GM12878 (cell line): ENCODE data around the gene ZCCHC2. TPM values are rescaled to one million over a fixed set of nuclear protein-coding genes. Genes with fewer than 3 reads are reported as not detected.

Source experiments
- ATAC-seq: fragments of 200-7000 bp; cut with Tn5 transposase; 3 replicates; pipeline ENCODE4 v1.9.1; 2020; ENCODE audit warnings: mild to moderate bottlenecking, moderate library complexity
- BruUV-seq: library from RNA; stranded (reverse); fragments of 400-500 nt; replicated peaks from 2 replicates; lab custom pipeline; 2021; lab: Mats Ljungman, UMichigan
- CTCF ChIA-PET: fragments of 300-600 bp; sonication (Branson Sonifier 250); formaldehyde crosslinking; extraction: SDS; loops from one replicate; lab custom pipeline; 2021; ENCODE audit warnings: inconsistent platforms; lab: Yijun Ruan, JAX
- POLR2A ChIA-PET: fragments of 350-600 bp; formaldehyde crosslinking; extraction: SDS; loops from one replicate; lab custom pipeline; 2021; ENCODE audit warnings: inconsistent platforms; lab: Charles Lee
- RAD21 ChIA-PET: fragments of 300-600 bp; sonication (Branson Sonifier 250); formaldehyde crosslinking; loops from one replicate; lab custom pipeline; 2023; ENCODE audit warnings: antibody characterized with exemption; ENCODE audit not compliant: unreplicated experiment; lab: Charles Lee
- SMC1A ChIA-PET: fragments of 300-600 bp; sonication (Branson Sonifier 250); formaldehyde crosslinking; loops from one replicate; lab custom pipeline; 2023; ENCODE audit not compliant: unreplicated experiment, uncharacterized antibody; lab: Charles Lee
- DNase-seq: peaks from one replicate; pipeline ENCODE4 v3.0.0-alpha.2; 2011; ENCODE audit warnings: low read depth, low spot score
- FAIRE-seq: peaks from 3 replicates; lab custom pipeline; 2011; peaks lifted over from hg19 to GRCh38; lab: Jason Lieb, UNC
- H2AFZ ChIP-seq: 2 replicates; pipeline ENCODE4 v1.6.0; 2011; ENCODE audit warnings: low read depth, low read length, control low read depth; ENCODE audit not compliant: control insufficient read depth
- H3K27ac ChIP-seq: 2 replicates; pipeline ENCODE4 v1.5.1; 2011; ENCODE audit warnings: control low read depth; ENCODE audit not compliant: control insufficient read depth, insufficient read depth
- H3K27me3 ChIP-seq, 2 experiments: replicated peaks in 1 of 2; 2 replicates each; pipeline versions ENCODE4 v1.6.0 to v1.6.1; 2011; ENCODE audit warnings: low read length in 1 of 2; ENCODE audit not compliant: control insufficient read depth in 2 of 2, insufficient read depth in 2 of 2
- H3K36me3 ChIP-seq, 2 experiments: 2 replicates each; pipeline ENCODE4 v1.5.1; 2011; ENCODE audit warnings: low read length in 1 of 2; ENCODE audit not compliant: control insufficient read depth in 2 of 2, insufficient read depth in 2 of 2
- H3K4me1 ChIP-seq: 2 replicates; pipeline ENCODE4 v1.6.1; 2011; ENCODE audit warnings: mild to moderate bottlenecking, low read length, moderate library complexity, mixed read lengths; ENCODE audit not compliant: control insufficient read depth, insufficient read depth
- H3K4me2 ChIP-seq: 2 replicates; pipeline ENCODE4 v1.6.0; 2011; ENCODE audit warnings: control low read depth; ENCODE audit not compliant: control insufficient read depth, insufficient read depth
- H3K4me3 ChIP-seq: fragments of 200-600 bp; sonication (generic); 2 replicates; pipeline ENCODE4 v1.5.1; 2016
- H3K79me2 ChIP-seq: 2 replicates; pipeline ENCODE4 v1.6.0; 2011; ENCODE audit warnings: low read length; ENCODE audit not compliant: control insufficient read depth, insufficient read depth
- H3K9ac ChIP-seq: 2 replicates; pipeline ENCODE4 v1.8.0; 2011; ENCODE audit warnings: low read length, control low read depth, mixed read lengths; ENCODE audit not compliant: control insufficient read depth, insufficient read depth
- H3K9me3 ChIP-seq: replicated peaks from 3 replicates; pipeline ENCODE4 v1.5.1; 2011; ENCODE audit warnings: mild to moderate bottlenecking, low read length; ENCODE audit not compliant: control insufficient read depth, insufficient read depth
- H4K20me1 ChIP-seq: 2 replicates; pipeline ENCODE4 v1.6.0; 2011; ENCODE audit not compliant: control insufficient read depth, insufficient read depth
- BHLHE40 ChIP-seq, 2 experiments: fragments of 450-650 bp in 1 of 2; IDR thresholded peaks; 2 replicates each; pipeline ENCODE4 v1.6.1; 2011 to 2017; ENCODE audit warnings: low read depth in 2 of 2, borderline replicate concordance in 1 of 2, improper control_type of control experiment in 1 of 2, low read length in 1 of 2, mild to moderate bottlenecking in 1 of 2
- CHD2 ChIP-seq: IDR thresholded peaks from 2 replicates; pipeline ENCODE4 v1.6.1; 2011; ENCODE audit warnings: low read depth, low read length, improper control_type of control experiment, borderline replicate concordance
- EP300 ChIP-seq, 2 experiments: fragments of 150-350 bp in 1 of 2; IDR thresholded peaks; 2 replicates each; pipeline ENCODE4 v1.6.1; 2011 to 2012; ENCODE audit warnings: low read depth in 2 of 2, low read length in 2 of 2, borderline replicate concordance in 1 of 2, improper control_type of control experiment in 1 of 2, inconsistent platforms in 1 of 2; ENCODE audit not compliant: control insufficient read depth in 1 of 2
- HDAC2 ChIP-seq: fragments of 200-600 bp; sonication (generic); IDR thresholded peaks from 2 replicates; pipeline ENCODE4 v1.6.1; 2017
- MTA2 ChIP-seq: fragments of 450-650 bp; IDR thresholded peaks from 2 replicates; pipeline ENCODE4 v1.6.1; 2016; ENCODE audit warnings: low read depth, mild to moderate bottlenecking, moderate library complexity
- NFXL1 ChIP-seq: fragments of 450-650 bp; IDR thresholded peaks from 2 replicates; pipeline ENCODE4 v1.6.1; 2017; ENCODE audit warnings: antibody characterized with exemption, mild to moderate bottlenecking, borderline replicate concordance
- TBL1XR1 ChIP-seq: IDR thresholded peaks from 2 replicates; pipeline ENCODE4 v1.6.1; 2012; ENCODE audit warnings: low read depth, low read length, improper control_type of control experiment
- TCF3 ChIP-seq: IDR thresholded peaks from 2 replicates; pipeline ENCODE4 v1.6.1; 2012; ENCODE audit warnings: low read depth, mild to moderate bottlenecking, low read length, borderline replicate concordance; ENCODE audit not compliant: insufficient read depth
- ZNF207 ChIP-seq: fragments of 450-650 bp; IDR thresholded peaks from 2 replicates; pipeline ENCODE4 v1.6.1; 2014; ENCODE audit warnings: antibody characterized with exemption, mild to moderate bottlenecking, borderline replicate concordance
- ZNF384 ChIP-seq: IDR thresholded peaks from 2 replicates; pipeline ENCODE4 v1.6.1; 2012; ENCODE audit warnings: low read depth, mild to moderate bottlenecking, low read length, improper control_type of control experiment, borderline replicate concordance
- WGBS: methylation state at CpG from one replicate; pipeline ENCODE4 v1.1.6; 2016; ENCODE audit warnings: low lambda C conversion rate; ENCODE audit not compliant: insufficient replicate concordance, insufficient coverage; ENCODE audit errors: missing lambda C conversion rate; 5-methylcytosine and 5-hydroxymethylcytosine counted together
- in situ Hi-C: fragments of 300-500 bp; cut with MboI; formaldehyde crosslinking; loops from 9 replicates; pipeline ENCODE4 v1.14.3; 2018; ENCODE audit warnings: mixed read lengths
- intact Hi-C: fragments of 100-400 bp; cut with micrococcal nuclease; formaldehyde crosslinking; loops from one replicate; pipeline ENCODE4 v1.14.2; 2022; ENCODE audit not compliant: unreplicated experiment
- polyA plus RNA-seq, 11 experiments: library from polyadenylated mRNA; depleted of rRNA in 4 of 11; unstranded in 6 of 11; stranded (reverse) in 5 of 11; fragments of >200 nt; fragmentation: Nextera tagmentation in 4 of 11; fragmentation: Illumina TruSeq in 1 of 11; extraction: Ambion mirVana in 4 of 11; extraction: Trizol in 1 of 11; gene quantifications; 1 replicate in 1 of 11; 2 replicates in 10 of 11; pipeline versions ENCODE4 v1.2.1 to v1.2.3, GENCODE V29; 2011 to 2016; ENCODE audit warnings: inconsistent platforms in 2 of 11, missing spikeins in 2 of 11, low read depth in 1 of 11
- total RNA-seq, 4 experiments: library from RNA; depleted of rRNA in 3 of 4; stranded (reverse); fragments of >200 nt in 3 of 4; fragmentation: Illumina TruSeq in 1 of 4; extraction: Trizol in 1 of 4; gene quantifications; 2 replicates each; pipeline versions ENCODE4 v1.2.1 to v1.2.3, GENCODE V29; 2013 to 2021
- TF ChIP-seq, protein P1 (sequence below): fragments of 450-650 bp; formaldehyde crosslinking; IDR thresholded peaks from 2 replicates; pipeline ENCODE4 v1.5.0; 2022; ENCODE audit warnings: mild to moderate bottlenecking, missing genetic modification characterization
- TF ChIP-seq, protein P2 (sequence below): fragments of 150-350 bp; IDR thresholded peaks from 2 replicates; pipeline ENCODE4 v1.6.1; 2014; ENCODE audit warnings: mild to moderate bottlenecking, low read depth, low read length
- TF ChIP-seq, protein P3 (sequence below): fragments of 450-650 bp; formaldehyde crosslinking; IDR thresholded peaks from 2 replicates; pipeline ENCODE4 v1.4.0; 2020; ENCODE audit warnings: mild to moderate bottlenecking, moderate library complexity

ZCCHC2 gene
- total and polyA plus RNA-seq, 10 of the 15 experiments (the other 5 are each of a cell fraction or from before 2014, with no cell fraction given): 1.7 to 17.4 (median 8.6) TPM

DNA sequence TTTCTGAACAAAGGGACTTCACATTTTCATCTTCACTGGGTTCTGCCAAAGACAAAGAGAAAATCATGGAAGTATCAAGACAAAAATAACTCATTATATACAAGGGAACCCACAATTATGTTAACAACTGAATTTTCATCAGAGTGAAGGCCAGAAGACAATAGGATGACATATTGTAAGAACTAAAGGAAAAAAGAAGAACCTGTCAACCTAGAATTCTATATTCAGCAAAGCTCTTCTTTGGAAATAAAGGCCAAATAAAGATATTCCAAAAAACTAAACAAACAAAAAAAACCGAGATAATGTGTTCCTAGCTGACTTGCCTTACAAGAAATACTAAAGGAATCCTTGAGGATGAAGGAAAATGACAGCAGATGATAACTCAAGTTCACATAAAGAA lies 10.3 kb upstream of the ZCCHC2 start (continued):
- TF ChIP-seq, protein P1, sequence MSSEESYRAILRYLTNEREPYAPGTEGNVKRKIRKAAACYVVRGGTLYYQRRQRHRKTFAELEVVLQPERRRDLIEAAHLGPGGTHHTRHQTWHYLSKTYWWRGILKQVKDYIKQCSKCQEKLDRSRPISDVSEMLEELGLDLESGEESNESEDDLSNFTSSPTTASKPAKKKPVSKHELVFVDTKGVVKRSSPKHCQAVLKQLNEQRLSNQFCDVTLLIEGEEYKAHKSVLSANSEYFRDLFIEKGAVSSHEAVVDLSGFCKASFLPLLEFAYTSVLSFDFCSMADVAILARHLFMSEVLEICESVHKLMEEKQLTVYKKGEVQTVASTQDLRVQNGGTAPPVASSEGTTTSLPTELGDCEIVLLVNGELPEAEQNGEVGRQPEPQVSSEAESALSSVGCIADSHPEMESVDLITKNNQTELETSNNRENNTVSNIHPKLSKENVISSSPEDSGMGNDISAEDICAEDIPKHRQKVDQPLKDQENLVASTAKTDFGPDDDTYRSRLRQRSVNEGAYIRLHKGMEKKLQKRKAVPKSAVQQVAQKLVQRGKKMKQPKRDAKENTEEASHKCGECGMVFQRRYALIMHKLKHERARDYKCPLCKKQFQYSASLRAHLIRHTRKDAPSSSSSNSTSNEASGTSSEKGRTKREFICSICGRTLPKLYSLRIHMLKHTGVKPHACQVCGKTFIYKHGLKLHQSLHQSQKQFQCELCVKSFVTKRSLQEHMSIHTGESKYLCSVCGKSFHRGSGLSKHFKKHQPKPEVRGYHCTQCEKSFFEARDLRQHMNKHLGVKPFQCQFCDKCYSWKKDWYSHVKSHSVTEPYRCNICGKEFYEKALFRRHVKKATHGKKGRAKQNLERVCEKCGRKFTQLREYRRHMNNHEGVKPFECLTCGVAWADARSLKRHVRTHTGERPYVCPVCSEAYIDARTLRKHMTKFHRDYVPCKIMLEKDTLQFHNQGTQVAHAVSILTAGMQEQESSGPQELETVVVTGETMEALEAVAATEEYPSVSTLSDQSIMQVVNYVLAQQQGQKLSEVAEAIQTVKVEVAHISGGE: no peak
- TF ChIP-seq BHLHE40 (IDR thresholded peaks at IDR 0.05; ENCODE audit: borderline replicate concordance in 1 of 2, low read depth in 2 of 2, low read length in 1 of 2): no peak
- no peak for TF ChIP-seq ZNF207
- TF ChIP-seq TBL1XR1: no peak
- no peak for TF ChIP-seq HDAC2
- TF ChIP-seq CHD2: no peak
- no peak for TF ChIP-seq NFXL1

DNA sequence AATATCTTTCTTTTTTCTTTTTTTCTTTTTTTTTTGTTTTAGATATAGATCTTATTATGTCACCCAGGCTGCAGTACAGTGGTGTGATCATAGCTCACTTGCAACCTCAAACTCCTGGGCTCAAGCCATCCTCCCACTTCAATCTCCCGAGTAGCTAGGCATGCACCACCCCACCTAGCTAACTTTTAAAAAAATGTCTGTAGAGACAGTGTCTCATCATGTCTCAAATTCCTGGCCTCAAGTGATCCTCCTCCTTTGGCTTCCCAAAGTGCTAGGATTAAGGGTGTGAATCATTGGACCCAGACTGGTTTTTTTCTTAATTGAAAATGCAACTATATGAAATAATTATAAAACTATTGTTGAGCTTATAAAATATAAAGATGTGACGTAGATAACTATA lies 9.8 kb upstream of the ZCCHC2 start:
- H3K27me3 ChIP-seq: no peaks in the 10 kb centered on the region; a peak in 1 of 4 replicates
- ChIA-PET RAD21 (no interaction called here), CTCF (interaction anchor here (0.6 to 1.2 kb wide), 2 partner anchors 87 to 527 kb away, joined by 3 read pairs; no protein-coding TSS in a partner anchor), SMC1A (interaction anchor here (1.0 to 1.1 kb wide), 2 partner anchors 29 to 35 kb away, joined by 3 to 4 read pairs; no protein-coding TSS in a partner anchor), POLR2A (interaction anchor here (1.5 kb wide), 1 partner anchor 9 kb away, joined by 7 read pairs; the partner anchor contains the start of gene ZCCHC2)
- no peak for ATAC-seq
- no peaks in the 10 kb centered on the region for H3K36me3 ChIP-seq
- no peak overlapping the region for H3K4me2 ChIP-seq
- WGBS: 2% methylated on average over 2 of the region's 2 CpGs
- FAIRE-seq: no peak
- H3K79me2 ChIP-seq: no peaks in the 10 kb centered on the region
- H2AFZ ChIP-seq: no peak overlapping the region
- in situ Hi-C loops (no loop called here), intact Hi-C loops (no loop called here)
- H3K9me3 ChIP-seq: peaks cover 6% of the 10 kb centered on the region
- no peak overlapping the region for H3K4me3 ChIP-seq
- H3K27ac ChIP-seq: no peak overlapping the region
- no peak for DNase-seq
- no peaks in the 10 kb centered on the region for H3K4me1 ChIP-seq
- H4K20me1 ChIP-seq: no peaks in the 10 kb centered on the region
- no TSS peak for BruUV-seq
- H3K9ac ChIP-seq: no peak overlapping the region
- no peak for TF ChIP-seq MTA2
- TF ChIP-seq, protein P2, sequence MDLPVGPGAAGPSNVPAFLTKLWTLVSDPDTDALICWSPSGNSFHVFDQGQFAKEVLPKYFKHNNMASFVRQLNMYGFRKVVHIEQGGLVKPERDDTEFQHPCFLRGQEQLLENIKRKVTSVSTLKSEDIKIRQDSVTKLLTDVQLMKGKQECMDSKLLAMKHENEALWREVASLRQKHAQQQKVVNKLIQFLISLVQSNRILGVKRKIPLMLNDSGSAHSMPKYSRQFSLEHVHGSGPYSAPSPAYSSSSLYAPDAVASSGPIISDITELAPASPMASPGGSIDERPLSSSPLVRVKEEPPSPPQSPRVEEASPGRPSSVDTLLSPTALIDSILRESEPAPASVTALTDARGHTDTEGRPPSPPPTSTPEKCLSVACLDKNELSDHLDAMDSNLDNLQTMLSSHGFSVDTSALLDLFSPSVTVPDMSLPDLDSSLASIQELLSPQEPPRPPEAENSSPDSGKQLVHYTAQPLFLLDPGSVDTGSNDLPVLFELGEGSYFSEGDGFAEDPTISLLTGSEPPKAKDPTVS: no peak
- no peak for TF ChIP-seq ZNF384
- no peak for TF ChIP-seq EP300 (IDR thresholded peaks at IDR 0.05; ENCODE audit: borderline replicate concordance in 1 of 2, control insufficient read depth in 1 of 2, low read depth in 2 of 2, low read length in 2 of 2)
- TF ChIP-seq, protein P3, sequence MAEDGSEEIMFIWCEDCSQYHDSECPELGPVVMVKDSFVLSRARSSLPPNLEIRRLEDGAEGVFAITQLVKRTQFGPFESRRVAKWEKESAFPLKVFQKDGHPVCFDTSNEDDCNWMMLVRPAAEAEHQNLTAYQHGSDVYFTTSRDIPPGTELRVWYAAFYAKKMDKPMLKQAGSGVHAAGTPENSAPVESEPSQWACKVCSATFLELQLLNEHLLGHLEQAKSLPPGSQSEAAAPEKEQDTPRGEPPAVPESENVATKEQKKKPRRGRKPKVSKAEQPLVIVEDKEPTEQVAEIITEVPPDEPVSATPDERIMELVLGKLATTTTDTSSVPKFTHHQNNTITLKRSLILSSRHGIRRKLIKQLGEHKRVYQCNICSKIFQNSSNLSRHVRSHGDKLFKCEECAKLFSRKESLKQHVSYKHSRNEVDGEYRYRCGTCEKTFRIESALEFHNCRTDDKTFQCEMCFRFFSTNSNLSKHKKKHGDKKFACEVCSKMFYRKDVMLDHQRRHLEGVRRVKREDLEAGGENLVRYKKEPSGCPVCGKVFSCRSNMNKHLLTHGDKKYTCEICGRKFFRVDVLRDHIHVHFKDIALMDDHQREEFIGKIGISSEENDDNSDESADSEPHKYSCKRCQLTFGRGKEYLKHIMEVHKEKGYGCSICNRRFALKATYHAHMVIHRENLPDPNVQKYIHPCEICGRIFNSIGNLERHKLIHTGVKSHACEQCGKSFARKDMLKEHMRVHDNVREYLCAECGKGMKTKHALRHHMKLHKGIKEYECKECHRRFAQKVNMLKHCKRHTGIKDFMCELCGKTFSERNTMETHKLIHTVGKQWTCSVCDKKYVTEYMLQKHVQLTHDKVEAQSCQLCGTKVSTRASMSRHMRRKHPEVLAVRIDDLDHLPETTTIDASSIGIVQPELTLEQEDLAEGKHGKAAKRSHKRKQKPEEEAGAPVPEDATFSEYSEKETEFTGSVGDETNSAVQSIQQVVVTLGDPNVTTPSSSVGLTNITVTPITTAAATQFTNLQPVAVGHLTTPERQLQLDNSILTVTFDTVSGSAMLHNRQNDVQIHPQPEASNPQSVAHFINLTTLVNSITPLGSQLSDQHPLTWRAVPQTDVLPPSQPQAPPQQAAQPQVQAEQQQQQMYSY (CRISPR knock-in tag): no peak
- no peak for TF ChIP-seq TCF3
